ENCODE results near the gene DPCD. TPM values are rescaled to one million over a fixed set of nuclear protein-coding genes. Genes with fewer than 3 reads are reported as not detected.

Gene DPCD
- total and polyA plus RNA-seq, 2 of the 8 experiments (the other 6 are each of a cell fraction or from before 2014, with no cell fraction given), result 21.2 to 31.4 TPM

DNA sequence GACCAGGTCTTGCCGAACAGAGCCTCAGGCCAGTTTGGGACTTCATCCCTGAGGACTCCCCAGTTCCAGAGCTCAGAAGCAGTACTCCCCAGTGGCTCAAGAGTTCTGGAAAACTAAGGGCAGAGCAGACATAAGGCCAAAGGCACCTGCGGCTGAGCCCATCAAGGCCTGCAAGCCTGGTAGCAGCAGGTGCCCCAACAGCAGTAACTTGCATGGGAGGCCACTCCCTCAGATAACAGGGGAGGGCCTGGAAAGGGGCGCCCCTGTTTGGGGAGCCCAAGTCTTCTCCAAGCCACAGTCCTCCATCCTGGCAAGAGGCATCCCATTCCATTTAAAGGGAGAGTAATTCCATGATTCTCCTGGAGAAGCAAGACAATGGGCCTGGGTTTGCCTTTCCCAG is 13.0 kb upstream of the DPCD start:
- no peak overlapping the region for H3K56ac ChIP-seq (replicated peaks; ENCODE audit: insufficient read length, low read depth, low read length)
- no peak for TF ChIP-seq BACH1 (IDR thresholded peaks at IDR 0.05; ENCODE audit: low read length)
- TF ChIP-seq RXRA (IDR thresholded peaks at IDR 0.05; ENCODE audit: insufficient read depth, low read depth, low read length), result no peak
- no peak for TF ChIP-seq TAF7 (optimal IDR thresholded peaks at IDR 0.05; ENCODE audit: borderline replicate concordance, low read depth, low read length)
- no peak for TF ChIP-seq SAP30 (IDR thresholded peaks at IDR 0.05; ENCODE audit: insufficient read depth, insufficient replicate concordance, low read length)
- TF ChIP-seq RNF2 (IDR thresholded peaks at IDR 0.05; ENCODE audit: borderline replicate concordance, low read depth, low read length, missing control alignments, poor library complexity, severe bottlenecking), result no peak
- no peak for TF ChIP-seq NANOG (IDR thresholded peaks at IDR 0.05; ENCODE audit: insufficient read depth, low read depth, low read length, poor library complexity, severe bottlenecking)
- TF ChIP-seq KDM5A (IDR thresholded peaks at IDR 0.05; ENCODE audit: low read length), result no peak
- TF ChIP-seq SIN3A (conservative IDR thresholded peaks at IDR 0.05 in 1 of 2, IDR thresholded peaks at IDR 0.05 in 1 of 2; ENCODE audit: low read depth in 1 of 2, low read length in 2 of 2), result no peak
- no peak for TF ChIP-seq JUND (IDR thresholded peaks at IDR 0.05; ENCODE audit: low read length)
- TF ChIP-seq CEBPB (IDR thresholded peaks at IDR 0.05; ENCODE audit: low read depth, low read length), result no peak
- peaks cover 6 to 31% (median 22%) of the 10 kb centered on the region in 4 experiments; a peak in 6 of 7 replicates for H3K27me3 ChIP-seq (replicated peaks in 1 of 4; ENCODE audit: control insufficient read depth in 3 of 4, extremely low read depth in 1 of 4, insufficient read depth in 3 of 4, low read length in 3 of 4)
- peaks cover 4 to 16% (median 7%) of the 10 kb centered on the region in 4 experiments; a peak in 4 of 8 replicates for H3K36me3 ChIP-seq (ENCODE audit: control insufficient read depth in 2 of 4, insufficient read depth in 4 of 4, low read length in 3 of 4)
- FAIRE-seq (no peak), DNase-seq (ENCODE audit: low read depth in 1 of 2, low spot score in 2 of 2) (no peak)
- CTCF ChIA-PET (ENCODE audit: partially characterized antibody), result interaction anchor here (1.1 to 2.1 kb wide), 5 partner anchors 12 to 361 kb away, joined by 3 to 14 read pairs (median 4); partner anchors contain the start of gene POLL
- H2BK15ac ChIP-seq (ENCODE audit: low read length), result no peak overlapping the region
- H3K9ac ChIP-seq (replicated peaks in 1 of 4; ENCODE audit: extremely low read depth in 1 of 4, low read depth in 3 of 4, low read length in 3 of 4), result no peak overlapping the region
- H3K4ac ChIP-seq (replicated peaks; ENCODE audit: insufficient read length, low read depth, low read length), result no peak overlapping the region
- H2AK5ac ChIP-seq (ENCODE audit: low read depth, low read length), result no peak overlapping the region
- no peak overlapping the region for H3K14ac ChIP-seq (ENCODE audit: insufficient read length)
- H4K91ac ChIP-seq (replicated peaks; ENCODE audit: insufficient read length, low read length), result no peak overlapping the region
- peaks cover 0 to 6% of the 10 kb centered on the region in 2 experiments for H4K20me1 ChIP-seq (replicated peaks in 1 of 2; ENCODE audit: control insufficient read depth in 1 of 2, insufficient read depth in 2 of 2, low read length in 2 of 2)
- H4K5ac ChIP-seq (ENCODE audit: insufficient read length, low read depth, low read length), result no peak overlapping the region
- H2BK12ac ChIP-seq (ENCODE audit: low read depth, low read length), result no peak overlapping the region
- 73% methylated on average over 3 of the region's 3 CpGs; no CpG with 5 or more reads in 1 of the 2 experiments for WGBS, 2 experiments (ENCODE audit: extremely low coverage in 1 of 2, insufficient coverage in 1 of 2, insufficient read length in 1 of 2, insufficient replicate concordance in 2 of 2, low coverage in 1 of 2, low lambda C conversion rate in 2 of 2, missing lambda C conversion rate in 1 of 2)
- no peak overlapping the region for H4K8ac ChIP-seq (ENCODE audit: extremely low read depth, insufficient read depth, low read length)
- H3K23me2 ChIP-seq (ENCODE audit: low read depth, low read length), result peaks cover 7% of the 10 kb centered on the region; the same call in 1 of the 2 replicates
- no peaks in the 10 kb centered on the region for H3K79me2 ChIP-seq (ENCODE audit: control insufficient read depth in 1 of 2, insufficient read depth in 2 of 2, low read length in 2 of 2)
- POLR2A ChIA-PET (ENCODE audit: partially characterized antibody), result interaction anchor here (0.6 to 6.5 kb wide), 4 partner anchors 8 to 1459 kb away, joined by 3 to 42 read pairs (median 7); partner anchors contain the start of genes DPCD and POLL
- peaks cover 6 to 9% of the 10 kb centered on the region in 2 experiments; a peak in 2 of 4 replicates for H3K9me3 ChIP-seq (ENCODE audit: insufficient read depth in 2 of 2, low read depth in 1 of 2, low read length in 1 of 2)
- no peak overlapping the region for H3K18ac ChIP-seq (ENCODE audit: extremely low read depth, low read length)
- H2BK5ac ChIP-seq (ENCODE audit: low read depth, low read length), result no peak overlapping the region; the same call in 1 of the 2 replicates
- H3K4me2 ChIP-seq (ENCODE audit: insufficient read depth in 1 of 2, low read depth in 2 of 2, low read length in 2 of 2), result no peak overlapping the region
- no peak overlapping the region for H3K27ac ChIP-seq (ENCODE audit: low read depth, low read length)
- no peak overlapping the region for H3K23ac ChIP-seq (ENCODE audit: insufficient read length)
- no peaks in the 10 kb centered on the region for H3K79me1 ChIP-seq (ENCODE audit: low read depth, low read length)
- no peak overlapping the region for H2BK20ac ChIP-seq (ENCODE audit: low read length)
- peaks cover 0 to 9% (median 4%) of the 10 kb centered on the region in 4 experiments; a peak in 5 of 7 replicates for H3K4me1 ChIP-seq (replicated peaks in 1 of 4; ENCODE audit: control insufficient read depth in 3 of 4, insufficient read depth in 4 of 4, low read length in 3 of 4)
- no peak overlapping the region for H3K4me3 ChIP-seq (ENCODE audit: extremely low read depth in 1 of 4, insufficient read depth in 2 of 4, low read depth in 3 of 4, low read length in 4 of 4)
- no peak overlapping the region for H2AFZ ChIP-seq (ENCODE audit: low read length)
- H2BK120ac ChIP-seq (replicated peaks; ENCODE audit: low read depth, low read length), result no peak overlapping the region

Data from H1 (cell line).